WTC11 (cell line): Measurements from ENCODE around the gene C20orf96. TPM values are rescaled to one million over a fixed set of nuclear protein-coding genes. Genes with fewer than 3 reads are reported as not detected.

Source experiments
- ATAC-seq: fragments of 200-7000 bp; cut with Tn5 transposase; 2 replicates; pipeline ENCODE4 v1.10.0; 2021; ENCODE audit warnings: mild to moderate bottlenecking, moderate library complexity
- CTCF ChIA-PET: fragments of 300-600 bp; sonication (Branson Sonifier 250); formaldehyde crosslinking; loops from one replicate; lab custom pipeline; 2021; ENCODE audit warnings: antibody characterized with exemption; lab: Charles Lee
- POLR2A ChIA-PET: fragments of 350-600 bp; sonication (Branson Sonifier 250); formaldehyde crosslinking; loops from one replicate; lab custom pipeline; 2021; ENCODE audit warnings: antibody characterized with exemption; lab: Charles Lee
- DNase-seq: peaks from one replicate; pipeline ENCODE4 v3.0.0; 2021; ENCODE audit warnings: low spot score
- H3K27ac Mint-ChIP-seq: 2 replicates; pipeline ENCODE4 v1.8.0; 2021; ENCODE audit warnings: mixed read lengths
- H3K27me3 Mint-ChIP-seq: 2 replicates; pipeline ENCODE4 v1.8.0; 2021; ENCODE audit warnings: low read depth, mild to moderate bottlenecking, moderate library complexity, mixed read lengths
- H3K36me3 Mint-ChIP-seq: 2 replicates; pipeline ENCODE4 v1.8.0; 2021; ENCODE audit warnings: mixed read lengths
- H3K4me1 Mint-ChIP-seq: 2 replicates; pipeline ENCODE4 v1.8.0; 2022; ENCODE audit warnings: mixed read lengths
- H3K4me3 Mint-ChIP-seq: 2 replicates; pipeline ENCODE4 v1.8.0; 2021; ENCODE audit warnings: mild to moderate bottlenecking, moderate library complexity, mixed read lengths
- H3K9me3 Mint-ChIP-seq: 2 replicates; pipeline ENCODE4 v1.8.0; 2021; ENCODE audit warnings: mixed read lengths
- ATF1 ChIP-seq: sonication (generic); formaldehyde crosslinking; IDR thresholded peaks from 2 replicates; pipeline ENCODE4 v1.8.1; 2023; ENCODE audit warnings: mild to moderate bottlenecking, moderate library complexity, missing genetic modification reagents
- ELF4 ChIP-seq: sonication (generic); formaldehyde crosslinking; IDR thresholded peaks from 2 replicates; pipeline ENCODE4 v1.8.1; 2022; ENCODE audit warnings: low read depth, mild to moderate bottlenecking, moderate library complexity, missing genetic modification reagents
- EMX1 ChIP-seq: fragments of 250-450 bp; sonication (Bioruptor Pico); IDR thresholded peaks from 2 replicates; pipeline ENCODE4 v1.8.0; 2021; ENCODE audit warnings: mild to moderate bottlenecking
- FOXP1 ChIP-seq: sonication (generic); formaldehyde crosslinking; IDR thresholded peaks from 2 replicates; pipeline ENCODE4 v1.8.0; 2022; ENCODE audit warnings: missing genetic modification reagents, mild to moderate bottlenecking, moderate library complexity, borderline replicate concordance
- FOXP4 ChIP-seq: sonication (generic); formaldehyde crosslinking; IDR thresholded peaks from 2 replicates; pipeline ENCODE4 v1.8.0; 2022; ENCODE audit warnings: mild to moderate bottlenecking, missing genetic modification reagents
- GABPB1 ChIP-seq: sonication (generic); formaldehyde crosslinking; IDR thresholded peaks from 2 replicates; pipeline ENCODE4 v1.8.1; 2023; ENCODE audit warnings: mild to moderate bottlenecking, missing genetic modification reagents
- IRF1 ChIP-seq: sonication (generic); formaldehyde crosslinking; IDR thresholded peaks from 2 replicates; pipeline ENCODE4 v1.8.0; 2023; ENCODE audit warnings: missing genetic modification reagents
- IRF2 ChIP-seq: sonication (generic); formaldehyde crosslinking; IDR thresholded peaks from 2 replicates; pipeline ENCODE4 v1.8.0; 2022; ENCODE audit warnings: low read depth, missing genetic modification reagents, borderline replicate concordance
- JAZF1 ChIP-seq: fragments of 250-450 bp; sonication (Bioruptor Pico); IDR thresholded peaks from 2 replicates; pipeline ENCODE4 v1.9.0; 2021; ENCODE audit warnings: moderate library complexity, mild to moderate bottlenecking, inconsistent platforms
- MXD4 ChIP-seq: fragments of 250-450 bp; sonication (Bioruptor Pico); IDR thresholded peaks from 2 replicates; pipeline ENCODE4 v1.8.0; 2021; ENCODE audit warnings: mild to moderate bottlenecking, moderate library complexity, borderline replicate concordance
- NR3C1 ChIP-seq: sonication (generic); formaldehyde crosslinking; conservative IDR thresholded peaks from 2 replicates; pipeline ENCODE4 v1.8.1; 2023; ENCODE audit warnings: low read depth, mild to moderate bottlenecking, missing genetic modification reagents
- RORB ChIP-seq: fragments of 250-450 bp; sonication (Bioruptor Pico); IDR thresholded peaks from 2 replicates; pipeline ENCODE4 v1.9.0; 2021; ENCODE audit warnings: mild to moderate bottlenecking
- STAT6 ChIP-seq: sonication (generic); formaldehyde crosslinking; conservative IDR thresholded peaks from 2 replicates; pipeline ENCODE4 v1.8.1; 2023; ENCODE audit warnings: mild to moderate bottlenecking, low read depth, missing genetic modification reagents, moderate library complexity
- TEAD4 ChIP-seq: sonication (generic); formaldehyde crosslinking; IDR thresholded peaks from 2 replicates; pipeline ENCODE4 v1.8.0; 2022; ENCODE audit warnings: mild to moderate bottlenecking, missing genetic modification reagents
- ZNF219 ChIP-seq: sonication (generic); formaldehyde crosslinking; IDR thresholded peaks from 2 replicates; pipeline ENCODE4 v1.8.0; 2023; ENCODE audit warnings: missing genetic modification reagents, mild to moderate bottlenecking, borderline replicate concordance
- ZNF671 ChIP-seq: fragments of 250-450 bp; sonication (Bioruptor Pico); IDR thresholded peaks from 2 replicates; pipeline ENCODE4 v1.8.0; 2021; ENCODE audit warnings: mild to moderate bottlenecking
- total RNA-seq: library from RNA; stranded (reverse); gene quantifications from 3 replicates; pipeline ENCODE4 v1.2.3, GENCODE V29; 2021
- TF ChIP-seq, protein P1 (sequence below): sonication (generic); formaldehyde crosslinking; IDR thresholded peaks from 2 replicates; pipeline ENCODE4 v1.8.0; 2023; ENCODE audit warnings: mild to moderate bottlenecking, missing genetic modification reagents
- TF ChIP-seq, protein P2 (sequence below): fragments of 250-450 bp; sonication (Bioruptor Pico); IDR thresholded peaks from 2 replicates; pipeline ENCODE4 v1.9.0; 2021; ENCODE audit warnings: mild to moderate bottlenecking
- TF ChIP-seq, protein P3 (sequence below): fragments of 250-450 bp; sonication (Bioruptor Pico); IDR thresholded peaks from 2 replicates; pipeline ENCODE4 v1.9.0; 2021; ENCODE audit warnings: mild to moderate bottlenecking

The C20orf96 gene
- total RNA-seq, 1 experiment from 2014 or later = 22.1 TPM

DNA sequence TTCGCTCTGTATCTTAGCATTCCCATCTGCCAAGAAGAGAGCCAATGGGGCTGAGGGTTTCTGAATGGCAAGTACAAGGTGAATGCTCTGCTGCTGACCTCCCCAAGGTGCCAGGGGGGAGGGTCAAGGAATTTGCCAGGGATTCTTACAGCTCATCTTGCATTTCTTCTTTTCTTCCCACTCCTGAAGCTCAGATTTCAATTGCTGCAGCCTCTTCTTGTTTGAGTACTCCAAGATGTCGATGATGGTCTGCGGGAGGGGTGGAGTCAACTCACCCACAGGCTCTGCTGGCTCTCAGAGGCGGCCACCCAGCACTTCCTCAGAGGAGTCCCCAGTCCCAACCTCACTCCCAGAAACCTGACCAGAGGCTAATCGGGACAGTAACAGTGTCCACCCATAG, 12.4 kb downstream of the C20orf96 start:
- Mint-ChIP-seq H3K27me3 (peaks cover 20% of the 10 kb centered on the region), H3K27ac (peak overlapping the region; percentile 98), H3K4me1 (peaks cover 13% of the 10 kb centered on the region), H3K4me3 (peak overlapping the region; percentile 77)
- peak; percentile 40 for DNase-seq
- peak; percentile 43; the same call in 1 of the 2 replicates for ATAC-seq
- CTCF ChIA-PET = interaction anchor here (0.7 to 3.3 kb wide), 14 partner anchors 12 to 93 kb away, joined by 3 to 42 read pairs (median 5); partner anchors contain the start of genes DEFB132, NRSN2 and SOX12
- no peak for TF ChIP-seq RORB
- no peak for TF ChIP-seq ATF1 (CRISPR knock-in tag)
- TF ChIP-seq, protein P1, sequence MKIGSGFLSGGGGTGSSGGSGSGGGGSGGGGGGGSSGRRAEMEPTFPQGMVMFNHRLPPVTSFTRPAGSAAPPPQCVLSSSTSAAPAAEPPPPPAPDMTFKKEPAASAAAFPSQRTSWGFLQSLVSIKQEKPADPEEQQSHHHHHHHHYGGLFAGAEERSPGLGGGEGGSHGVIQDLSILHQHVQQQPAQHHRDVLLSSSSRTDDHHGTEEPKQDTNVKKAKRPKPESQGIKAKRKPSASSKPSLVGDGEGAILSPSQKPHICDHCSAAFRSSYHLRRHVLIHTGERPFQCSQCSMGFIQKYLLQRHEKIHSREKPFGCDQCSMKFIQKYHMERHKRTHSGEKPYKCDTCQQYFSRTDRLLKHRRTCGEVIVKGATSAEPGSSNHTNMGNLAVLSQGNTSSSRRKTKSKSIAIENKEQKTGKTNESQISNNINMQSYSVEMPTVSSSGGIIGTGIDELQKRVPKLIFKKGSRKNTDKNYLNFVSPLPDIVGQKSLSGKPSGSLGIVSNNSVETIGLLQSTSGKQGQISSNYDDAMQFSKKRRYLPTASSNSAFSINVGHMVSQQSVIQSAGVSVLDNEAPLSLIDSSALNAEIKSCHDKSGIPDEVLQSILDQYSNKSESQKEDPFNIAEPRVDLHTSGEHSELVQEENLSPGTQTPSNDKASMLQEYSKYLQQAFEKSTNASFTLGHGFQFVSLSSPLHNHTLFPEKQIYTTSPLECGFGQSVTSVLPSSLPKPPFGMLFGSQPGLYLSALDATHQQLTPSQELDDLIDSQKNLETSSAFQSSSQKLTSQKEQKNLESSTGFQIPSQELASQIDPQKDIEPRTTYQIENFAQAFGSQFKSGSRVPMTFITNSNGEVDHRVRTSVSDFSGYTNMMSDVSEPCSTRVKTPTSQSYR = no peak
- no peak for TF ChIP-seq ZNF671 (CRISPR knock-in tag)
- TF ChIP-seq NR3C1 (CRISPR knock-in tag) = no peak
- TF ChIP-seq IRF2 (CRISPR knock-in tag) = no peak
- TF ChIP-seq, all 79 proteins: peak for 0
- H3K9me3 Mint-ChIP-seq = no peaks in the 10 kb centered on the region
- peaks cover 65% of the 10 kb centered on the region for H3K36me3 Mint-ChIP-seq
- POLR2A ChIA-PET = interaction anchor here (1.1 to 2.6 kb wide), 3 partner anchors 46 to 69 kb away, joined by 3 to 22 read pairs (median 6); partner anchors contain the start of gene SOX12

GRCh38 chr20:277496-277781, 13.1 kb downstream of the C20orf96 start:
- DNase-seq = no peak
- no peaks in the 10 kb centered on the region for H3K9me3 Mint-ChIP-seq
- H3K4me1 Mint-ChIP-seq = peaks cover 13% of the 10 kb centered on the region
- H3K36me3 Mint-ChIP-seq = peaks cover 65% of the 10 kb centered on the region
- no peak for ATAC-seq
- TF ChIP-seq IRF1 (CRISPR knock-in tag) (no peak), GABPB1 (no peak), EMX1 (no peak), NR3C1 (CRISPR knock-in tag) (no peak), STAT6 (no peak), ZNF219 (CRISPR knock-in tag) (no peak), JAZF1 (CRISPR knock-in tag) (no peak), TEAD4 (CRISPR knock-in tag) (no peak), FOXP4 (CRISPR knock-in tag) (no peak), MXD4 (CRISPR knock-in tag) (no peak), FOXP1 (CRISPR knock-in tag) (no peak), ELF4 (CRISPR knock-in tag) (no peak), ZNF671 (CRISPR knock-in tag) (no peak)
- TF ChIP-seq, protein P2, sequence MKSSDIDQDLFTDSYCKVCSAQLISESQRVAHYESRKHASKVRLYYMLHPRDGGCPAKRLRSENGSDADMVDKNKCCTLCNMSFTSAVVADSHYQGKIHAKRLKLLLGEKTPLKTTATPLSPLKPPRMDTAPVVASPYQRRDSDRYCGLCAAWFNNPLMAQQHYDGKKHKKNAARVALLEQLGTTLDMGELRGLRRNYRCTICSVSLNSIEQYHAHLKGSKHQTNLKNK (CRISPR knock-in tag) = no peak
- TF ChIP-seq, protein P3, sequence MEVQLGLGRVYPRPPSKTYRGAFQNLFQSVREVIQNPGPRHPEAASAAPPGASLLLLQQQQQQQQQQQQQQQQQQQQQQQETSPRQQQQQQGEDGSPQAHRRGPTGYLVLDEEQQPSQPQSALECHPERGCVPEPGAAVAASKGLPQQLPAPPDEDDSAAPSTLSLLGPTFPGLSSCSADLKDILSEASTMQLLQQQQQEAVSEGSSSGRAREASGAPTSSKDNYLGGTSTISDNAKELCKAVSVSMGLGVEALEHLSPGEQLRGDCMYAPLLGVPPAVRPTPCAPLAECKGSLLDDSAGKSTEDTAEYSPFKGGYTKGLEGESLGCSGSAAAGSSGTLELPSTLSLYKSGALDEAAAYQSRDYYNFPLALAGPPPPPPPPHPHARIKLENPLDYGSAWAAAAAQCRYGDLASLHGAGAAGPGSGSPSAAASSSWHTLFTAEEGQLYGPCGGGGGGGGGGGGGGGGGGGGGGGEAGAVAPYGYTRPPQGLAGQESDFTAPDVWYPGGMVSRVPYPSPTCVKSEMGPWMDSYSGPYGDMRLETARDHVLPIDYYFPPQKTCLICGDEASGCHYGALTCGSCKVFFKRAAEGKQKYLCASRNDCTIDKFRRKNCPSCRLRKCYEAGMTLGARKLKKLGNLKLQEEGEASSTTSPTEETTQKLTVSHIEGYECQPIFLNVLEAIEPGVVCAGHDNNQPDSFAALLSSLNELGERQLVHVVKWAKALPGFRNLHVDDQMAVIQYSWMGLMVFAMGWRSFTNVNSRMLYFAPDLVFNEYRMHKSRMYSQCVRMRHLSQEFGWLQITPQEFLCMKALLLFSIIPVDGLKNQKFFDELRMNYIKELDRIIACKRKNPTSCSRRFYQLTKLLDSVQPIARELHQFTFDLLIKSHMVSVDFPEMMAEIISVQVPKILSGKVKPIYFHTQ (CRISPR knock-in tag) = no peak
- ChIA-PET POLR2A (no interaction called here), CTCF (interaction anchor here (0.8 to 3.3 kb wide), 5 partner anchors 11 to 53 kb away, joined by 3 to 42 read pairs (median 9); partner anchors contain the start of gene SOX12)
- H3K4me3 Mint-ChIP-seq = peak overlapping the region; percentile 31; the same call in 1 of the 2 replicates
- peaks cover 20% of the 10 kb centered on the region for H3K27me3 Mint-ChIP-seq
- H3K27ac Mint-ChIP-seq = no peak overlapping the region
